ENCODE results near the gene PYGM.

PYGM gene

DNA sequence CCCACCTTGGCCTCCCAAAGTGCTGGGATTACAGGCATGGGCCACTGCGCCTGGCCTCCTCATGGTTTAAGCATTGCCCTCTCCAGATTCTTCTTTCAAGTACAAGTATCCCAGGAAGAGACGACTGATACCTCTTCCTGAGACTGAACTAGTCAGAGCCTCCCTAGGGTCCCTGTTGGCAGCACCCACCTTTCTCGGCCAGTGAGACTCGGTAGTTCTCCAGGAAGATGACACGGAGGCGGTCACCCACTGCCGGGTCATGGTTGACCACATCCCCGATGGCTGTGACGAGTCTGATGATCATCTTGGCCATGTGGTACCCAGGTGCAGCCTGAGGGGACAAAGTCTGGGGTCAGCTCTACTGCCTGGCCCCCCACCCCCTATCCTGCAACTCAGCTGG, 8.6 kb downstream of the PYGM start:
- Histone ChIP-seq H3K4me3 (no peak overlapping the region), H3K27me3 (no peaks in the 10 kb centered on the region), H3K9ac (no peak overlapping the region), H3K4me1 (peaks cover 0 to 73% (median 48%) of the 10 kb centered on the region in 10 experiments; a peak in 17 of 20 replicates), H3K4me2 (peak overlapping the region in 9 of 11 experiments; percentile 2 to 40 (median 30); a peak in 10 of 22 replicates), H3K9me3 (replicated peaks in 1 of 11) (no peaks in the 10 kb centered on the region), H4K20me1 (no peaks in the 10 kb centered on the region), H3K36me3 (0 out of 22 replicates have a peak, but pooled peaks cover 0 to 3% (median 0%) of the 10 kb centered on the region in 11 experiments), H3K27ac (peak overlapping the region in 4 of 11 experiments; percentile 7 to 12 (median 8); a peak in 2 of 22 replicates)
- TF ChIP-seq Cebpa-rat (IDR thresholded peaks at IDR 0.05): no peak

DNA sequence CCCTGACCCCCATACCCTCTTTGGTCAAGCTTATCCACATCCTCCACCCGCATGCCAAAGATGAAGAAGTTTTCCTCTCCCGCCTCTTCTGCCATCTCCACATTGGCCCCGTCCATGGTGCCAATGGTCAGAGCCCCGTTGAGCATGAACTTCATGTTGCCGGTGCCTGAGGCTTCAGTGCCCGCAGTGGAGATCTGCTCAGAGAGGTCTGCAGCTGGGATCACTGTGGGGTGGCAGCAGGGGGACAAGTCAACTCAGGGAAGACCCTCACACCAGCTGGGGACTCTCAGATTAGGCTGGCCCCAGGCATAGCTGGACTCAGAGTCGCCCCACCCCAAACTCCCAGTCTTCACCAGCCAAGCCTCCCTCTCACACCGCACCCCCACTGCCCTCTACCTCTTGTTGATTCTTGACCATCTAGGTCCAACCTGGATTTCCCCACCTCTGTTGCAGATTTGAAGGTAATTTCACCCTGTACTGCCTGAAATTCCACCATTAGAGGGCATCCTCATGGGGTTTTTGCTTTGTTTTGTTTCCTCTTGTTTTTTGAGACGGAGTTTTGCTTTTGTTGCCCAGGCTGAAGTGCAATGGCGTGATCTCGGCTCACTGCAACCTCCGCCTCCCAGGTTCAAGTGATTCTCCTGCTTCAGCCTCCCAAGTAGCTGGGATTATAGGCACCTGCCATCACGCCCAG, 9.3 kb downstream of the PYGM start:
- 0 out of 22 replicates have a peak overlapping the region, but pooled peaks of 1 of the 11 experiments have one; percentile 12 for H3K27ac ChIP-seq
- H3K4me2 ChIP-seq: peak overlapping the region in 6 of 11 experiments; percentile 2 to 40 (median 31); a peak in 5 of 22 replicates
- TF ChIP-seq Cebpa-rat (IDR thresholded peaks at IDR 0.05): no peak
- no peaks in the 10 kb centered on the region for H3K9me3 ChIP-seq (replicated peaks in 1 of 11)
- no peak overlapping the region for H3K9ac ChIP-seq
- H3K27me3 ChIP-seq: no peaks in the 10 kb centered on the region
- H4K20me1 ChIP-seq: no peaks in the 10 kb centered on the region
- H3K4me1 ChIP-seq: peaks cover 3 to 73% (median 48%) of the 10 kb centered on the region in 10 experiments; a peak in 18 of 20 replicates
- no peak overlapping the region for H3K4me3 ChIP-seq
- 0 out of 22 replicates have a peak, but pooled peaks cover 0 to 3% (median 0%) of the 10 kb centered on the region in 11 experiments for H3K36me3 ChIP-seq

DNA sequence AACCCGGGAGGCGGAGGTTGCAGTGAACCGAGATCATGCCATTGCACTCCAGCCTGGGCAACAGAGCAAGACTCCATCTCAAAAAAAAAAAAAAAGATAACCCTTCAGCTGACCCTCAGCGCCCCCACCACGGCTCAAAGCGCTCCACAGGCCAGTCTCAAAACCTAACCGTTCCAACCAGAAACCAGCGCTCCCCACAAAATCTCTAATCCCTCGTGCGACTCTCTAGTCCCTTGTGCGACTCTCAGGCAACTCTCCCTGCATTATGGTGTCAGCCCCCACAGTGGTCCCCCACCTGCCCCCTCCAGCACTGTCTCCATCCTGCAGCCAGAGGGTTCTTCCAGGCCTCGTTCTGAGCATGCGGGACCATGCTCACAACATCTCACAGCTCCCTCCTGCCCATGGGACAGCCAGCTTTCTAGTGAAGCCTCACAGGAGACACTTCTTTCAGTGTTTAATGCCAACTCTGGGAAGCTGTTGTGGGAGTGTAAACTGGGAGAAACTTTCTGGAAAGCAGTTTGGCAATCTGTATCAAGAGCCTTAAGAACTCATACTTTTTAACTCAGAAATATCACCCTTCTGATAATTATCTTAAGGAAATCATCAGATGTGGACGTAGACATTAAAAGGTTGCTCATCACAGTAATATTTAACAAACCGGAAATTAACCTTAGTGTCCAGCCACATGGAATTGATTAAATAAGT, 11.7 kb downstream of the PYGM start:
- H3K9me3 ChIP-seq (replicated peaks in 1 of 11): no peaks in the 10 kb centered on the region
- H3K4me2 ChIP-seq: peak overlapping the region in 1 of 11 experiments; percentile 89; a peak in 1 of 22 replicates
- H3K4me3 ChIP-seq: no peak overlapping the region
- H4K20me1 ChIP-seq: peaks cover 0 to 3% (median 0%) of the 10 kb centered on the region in 11 experiments; a peak in 1 of 22 replicates
- peak overlapping the region in 2 of 11 experiments; percentile 22 to 54; a peak in 4 of 22 replicates for H3K27ac ChIP-seq
- H3K27me3 ChIP-seq: no peaks in the 10 kb centered on the region
- 0 out of 22 replicates have a peak, but pooled peaks cover 0 to 3% (median 0%) of the 10 kb centered on the region in 11 experiments for H3K36me3 ChIP-seq
- TF ChIP-seq Cebpa-rat (IDR thresholded peaks at IDR 0.05): no peak
- peaks cover 20 to 84% (median 54%) of the 10 kb centered on the region in 10 experiments; a peak in 18 of 20 replicates for H3K4me1 ChIP-seq
- no peak overlapping the region for H3K9ac ChIP-seq

DNA sequence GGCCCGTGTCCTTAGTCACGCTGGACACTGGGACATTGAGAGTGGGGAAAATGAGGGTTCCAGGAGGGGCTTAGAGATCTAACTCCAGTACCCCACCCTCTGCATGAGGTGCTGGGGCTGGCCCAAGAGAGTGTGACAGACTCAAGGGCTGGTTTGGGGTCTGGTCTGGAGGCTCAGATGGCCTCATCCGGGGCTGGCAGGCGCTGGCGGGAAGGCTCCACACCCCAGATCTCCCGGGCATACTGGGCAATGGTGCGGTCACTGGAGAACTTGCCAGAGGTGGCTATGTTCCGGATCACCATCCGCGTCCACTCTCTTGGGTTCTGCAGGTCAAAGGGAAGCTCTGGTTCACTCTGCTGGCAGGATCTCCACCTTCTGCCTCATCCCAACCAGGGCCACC, 13.3 kb downstream of the PYGM start:
- peaks cover 28 to 83% (median 48%) of the 10 kb centered on the region in 10 experiments for H3K4me1 ChIP-seq
- H3K27ac ChIP-seq: peak overlapping the region in 10 of 11 experiments; percentile 86 to 100 (median 99); a peak in 17 of 22 replicates
- peaks cover 0 to 18% (median 12%) of the 10 kb centered on the region in 11 experiments; a peak in 16 of 22 replicates for H4K20me1 ChIP-seq
- peak overlapping the region in 9 of 11 experiments; percentile 88 to 97 (median 96); a peak in 15 of 22 replicates for H3K9ac ChIP-seq
- no peak for TF ChIP-seq Cebpa-rat (IDR thresholded peaks at IDR 0.05)
- H3K9me3 ChIP-seq (replicated peaks in 1 of 11): no peaks in the 10 kb centered on the region
- H3K4me3 ChIP-seq: peak overlapping the region in 7 of 10 experiments; percentile 67 to 91 (median 74); a peak in 12 of 20 replicates
- H3K4me2 ChIP-seq: peak overlapping the region; percentile 88 to 100 (median 98); a peak in 19 of 22 replicates
- peaks cover 0 to 7% (median 0%) of the 10 kb centered on the region in 11 experiments; a peak in 4 of 22 replicates for H3K36me3 ChIP-seq
- no peaks in the 10 kb centered on the region for H3K27me3 ChIP-seq

DNA sequence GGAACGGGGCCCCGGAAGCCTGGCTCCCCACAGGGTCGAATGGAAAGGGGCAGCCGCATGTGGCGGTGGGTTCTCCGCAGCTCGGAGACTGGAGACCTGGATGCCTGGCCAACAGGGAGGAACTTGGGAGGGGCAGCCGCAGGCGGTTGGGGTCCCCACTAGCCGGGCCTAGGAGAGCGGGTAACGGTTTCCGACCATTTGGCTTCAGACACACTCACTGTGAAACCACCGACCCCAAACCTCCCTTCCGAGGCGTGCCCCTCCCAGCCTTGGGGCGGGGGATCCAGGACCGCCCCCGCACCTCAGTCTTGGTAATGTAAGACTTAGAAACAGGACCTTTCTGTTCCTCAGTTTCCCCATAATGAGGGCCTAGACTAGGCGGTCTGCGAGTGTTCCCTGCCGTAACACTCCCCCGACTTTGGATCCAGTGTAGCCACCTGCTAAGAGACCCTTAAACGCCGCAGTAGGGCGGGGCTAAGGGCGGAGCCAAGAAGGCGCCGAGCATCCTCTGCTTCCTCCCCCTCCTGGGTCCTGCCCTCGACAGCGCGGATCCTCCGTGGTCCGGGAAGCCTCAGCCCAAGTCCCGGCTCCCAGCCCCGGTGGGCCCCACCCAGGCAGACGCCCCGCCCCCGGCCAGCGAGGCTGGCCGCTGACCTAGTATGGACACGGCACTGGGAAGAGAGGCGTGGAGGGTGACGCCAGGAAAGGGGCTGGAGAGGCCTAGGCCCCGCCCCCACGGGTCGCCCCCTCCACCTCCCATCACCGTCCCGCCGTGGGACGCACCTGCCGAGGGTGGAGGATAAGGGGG, 14.0 kb downstream of the PYGM start:
- H3K27ac ChIP-seq: peak overlapping the region; percentile 82 to 100 (median 99)
- H3K4me1 ChIP-seq: peaks cover 34 to 80% (median 49%) of the 10 kb centered on the region in 10 experiments
- H3K4me3 ChIP-seq: peak overlapping the region; percentile 67 to 91 (median 74)
- peaks cover 0 to 25% (median 20%) of the 10 kb centered on the region in 11 experiments; a peak in 16 of 22 replicates for H4K20me1 ChIP-seq
- no peaks in the 10 kb centered on the region for H3K27me3 ChIP-seq
- peak overlapping the region; percentile 88 to 100 (median 98) for H3K4me2 ChIP-seq
- TF ChIP-seq Cebpa-rat (IDR thresholded peaks at IDR 0.05): no peak
- no peaks in the 10 kb centered on the region for H3K9me3 ChIP-seq (replicated peaks in 1 of 11)
- peak overlapping the region; percentile 82 to 97 (median 93) for H3K9ac ChIP-seq
- peaks cover 0 to 15% (median 6%) of the 10 kb centered on the region in 11 experiments; a peak in 15 of 22 replicates for H3K36me3 ChIP-seq

DNA sequence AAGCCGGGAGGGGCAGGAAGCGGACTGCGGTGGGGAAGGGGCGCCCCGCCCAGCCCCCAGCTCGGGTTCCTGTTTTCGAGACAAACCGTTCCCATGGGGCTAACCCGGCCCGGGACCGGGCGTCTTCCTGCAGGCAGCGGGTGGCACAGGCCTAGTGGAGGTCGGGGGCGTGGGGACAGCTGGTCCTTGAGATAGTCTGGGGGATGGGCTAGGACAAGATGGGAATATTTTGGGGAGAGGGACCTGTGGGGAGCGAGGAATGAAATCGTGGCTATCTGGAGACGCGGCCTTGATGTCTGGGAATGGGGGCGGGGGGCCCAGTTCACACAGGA, 14.6 kb downstream of the PYGM start:
- peak overlapping the region; percentile 88 to 100 (median 98) for H3K4me2 ChIP-seq
- no peak for TF ChIP-seq Cebpa-rat (IDR thresholded peaks at IDR 0.05)
- peaks cover 0 to 31% (median 25%) of the 10 kb centered on the region in 11 experiments; a peak in 16 of 22 replicates for H4K20me1 ChIP-seq
- H3K27me3 ChIP-seq: no peaks in the 10 kb centered on the region
- peaks cover 0 to 20% (median 12%) of the 10 kb centered on the region in 11 experiments; a peak in 16 of 22 replicates for H3K36me3 ChIP-seq
- H3K27ac ChIP-seq: peak overlapping the region; percentile 82 to 100 (median 99)
- no peaks in the 10 kb centered on the region for H3K9me3 ChIP-seq (replicated peaks in 1 of 11)
- peak overlapping the region; percentile 67 to 91 (median 74) for H3K4me3 ChIP-seq
- peaks cover 34 to 75% (median 53%) of the 10 kb centered on the region in 10 experiments for H3K4me1 ChIP-seq
- peak overlapping the region; percentile 82 to 97 (median 93) for H3K9ac ChIP-seq

DNA sequence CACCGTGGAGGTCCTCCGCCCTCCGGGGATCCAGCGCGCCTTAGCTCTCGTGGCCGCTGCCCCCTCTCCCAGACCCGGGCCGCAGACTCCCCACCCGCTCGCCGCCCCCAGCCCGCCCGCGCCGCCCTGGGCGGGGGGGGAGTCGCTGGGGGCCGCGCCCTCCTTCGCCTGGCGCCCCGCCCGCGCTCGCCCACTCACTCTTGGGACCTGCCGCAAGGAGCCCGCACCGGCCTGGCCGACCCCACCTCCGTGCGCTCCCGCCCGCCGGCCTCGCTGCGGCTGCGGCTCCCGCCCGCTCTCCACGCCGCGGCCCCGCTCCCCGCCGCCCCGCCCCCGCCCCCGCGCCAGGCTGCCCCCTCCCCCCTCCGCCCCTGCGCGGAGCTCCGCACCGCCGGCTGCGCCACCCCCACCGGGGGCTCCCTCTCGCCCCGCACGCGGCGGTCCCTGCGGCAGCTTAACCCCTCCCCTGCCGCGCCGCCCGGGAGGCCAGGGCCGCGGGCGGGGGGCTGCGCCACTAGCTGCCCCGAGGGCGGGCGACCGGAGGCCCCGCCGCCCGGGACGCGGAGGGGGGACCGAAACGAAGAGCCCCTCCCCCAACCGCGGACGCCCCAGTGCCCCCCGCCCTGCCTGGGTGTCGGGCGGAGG, 15.1 kb downstream of the PYGM start:
- Histone ChIP-seq H3K4me2 (peak overlapping the region; percentile 89 to 100 (median 98)), H3K27me3 (no peaks in the 10 kb centered on the region), H3K27ac (peak overlapping the region; percentile 82 to 100 (median 99)), H3K9me3 (replicated peaks in 1 of 11) (no peaks in the 10 kb centered on the region), H4K20me1 (peaks cover 0 to 36% (median 30%) of the 10 kb centered on the region in 11 experiments; a peak in 16 of 22 replicates), H3K36me3 (peaks cover 3 to 25% (median 17%) of the 10 kb centered on the region in 11 experiments; a peak in 20 of 22 replicates), H3K9ac (peak overlapping the region; percentile 82 to 97 (median 93)), H3K4me1 (peaks cover 34 to 74% (median 55%) of the 10 kb centered on the region in 10 experiments), H3K4me3 (peak overlapping the region; percentile 67 to 91 (median 74))
- TF ChIP-seq Cebpa-rat (IDR thresholded peaks at IDR 0.05): no peak
